Epithelial cell of esophagus (primary cell): Measurements from ENCODE around the gene CELSR3.

Source experiments
- DNase-seq: peaks from one replicate; pipeline ENCODE4 v3.0.0; 2010; ENCODE audit warnings: low read depth
- H3K4me3 ChIP-seq: 2 replicates; pipeline ENCODE4 v1.5.1; 2011; ENCODE audit warnings: mild to moderate bottlenecking, low read length, control low read depth
- TF ChIP-seq, protein P1 (sequence below): IDR thresholded peaks from 2 replicates; pipeline ENCODE4 v1.5.1; 2011; ENCODE audit warnings: low read depth, mild to moderate bottlenecking, low read length, control low read depth, inconsistent platforms; ENCODE audit not compliant: insufficient read depth; ENCODE audit errors: missing control alignments

The CELSR3 gene

GRCh38 chr3:48597408-48597800 is 65.3 kb downstream of the CELSR3 start:
- TF ChIP-seq, protein P1, sequence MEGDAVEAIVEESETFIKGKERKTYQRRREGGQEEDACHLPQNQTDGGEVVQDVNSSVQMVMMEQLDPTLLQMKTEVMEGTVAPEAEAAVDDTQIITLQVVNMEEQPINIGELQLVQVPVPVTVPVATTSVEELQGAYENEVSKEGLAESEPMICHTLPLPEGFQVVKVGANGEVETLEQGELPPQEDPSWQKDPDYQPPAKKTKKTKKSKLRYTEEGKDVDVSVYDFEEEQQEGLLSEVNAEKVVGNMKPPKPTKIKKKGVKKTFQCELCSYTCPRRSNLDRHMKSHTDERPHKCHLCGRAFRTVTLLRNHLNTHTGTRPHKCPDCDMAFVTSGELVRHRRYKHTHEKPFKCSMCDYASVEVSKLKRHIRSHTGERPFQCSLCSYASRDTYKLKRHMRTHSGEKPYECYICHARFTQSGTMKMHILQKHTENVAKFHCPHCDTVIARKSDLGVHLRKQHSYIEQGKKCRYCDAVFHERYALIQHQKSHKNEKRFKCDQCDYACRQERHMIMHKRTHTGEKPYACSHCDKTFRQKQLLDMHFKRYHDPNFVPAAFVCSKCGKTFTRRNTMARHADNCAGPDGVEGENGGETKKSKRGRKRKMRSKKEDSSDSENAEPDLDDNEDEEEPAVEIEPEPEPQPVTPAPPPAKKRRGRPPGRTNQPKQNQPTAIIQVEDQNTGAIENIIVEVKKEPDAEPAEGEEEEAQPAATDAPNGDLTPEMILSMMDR, result no peak
- no peak for DNase-seq
- H3K4me3 ChIP-seq, result no peak overlapping the region

DNA sequence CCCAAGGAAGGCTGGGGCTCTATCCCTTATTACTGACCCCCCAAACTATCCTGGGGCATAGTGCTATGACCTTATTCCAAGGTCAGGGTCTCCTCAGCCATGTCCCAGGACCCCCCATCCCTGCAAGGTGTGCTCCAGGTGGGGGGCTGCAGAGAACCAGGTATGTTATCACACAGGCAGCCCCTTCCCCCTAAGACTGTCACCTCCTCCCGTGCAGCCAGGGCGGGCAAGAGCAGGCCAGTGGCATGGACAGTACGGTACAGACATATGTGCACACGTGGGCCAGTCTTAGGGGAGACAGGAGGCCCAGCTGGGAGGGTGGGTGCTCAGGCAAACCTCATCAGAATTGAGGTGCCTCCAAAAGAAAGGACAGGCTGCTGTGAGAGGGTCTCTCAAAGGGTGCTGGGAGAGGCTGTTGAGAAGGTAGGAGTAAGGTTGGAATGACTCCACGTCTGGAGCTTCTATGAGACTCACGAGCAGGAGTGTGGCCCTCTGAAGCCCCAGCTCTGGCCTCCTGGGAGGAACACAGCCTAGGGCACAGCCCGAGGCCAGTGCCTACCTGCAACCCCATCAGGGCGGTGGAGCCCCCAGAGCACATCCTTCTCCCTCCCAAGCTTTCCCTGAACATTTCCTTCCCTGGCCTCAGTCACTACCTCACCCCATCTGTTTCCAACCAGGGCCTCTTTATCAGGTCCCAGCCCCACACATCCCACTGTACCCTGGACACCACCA is 65.8 kb downstream of the CELSR3 start:
- DNase-seq, result no peak
- TF ChIP-seq, protein P1, result no peak

GRCh38 chr3:48596157-48596556 is 66.5 kb downstream of the CELSR3 start:
- no peak for DNase-seq
- TF ChIP-seq, protein P1, result no peak

More for the DNA sequence above, 65.8 kb downstream of the CELSR3 start:
- no peak overlapping the region for H3K4me3 ChIP-seq

GRCh38 chr3:48595526-48596121 is 67.1 kb downstream of the CELSR3 start:
- peak overlapping the region; percentile 77 for H3K4me3 ChIP-seq
- peak; percentile 96 for DNase-seq
- TF ChIP-seq, protein P1, result no peak

More at GRCh38 chr3:48596157-48596556, 66.5 kb downstream of the CELSR3 start:
- H3K4me3 ChIP-seq, result no peak overlapping the region

DNA sequence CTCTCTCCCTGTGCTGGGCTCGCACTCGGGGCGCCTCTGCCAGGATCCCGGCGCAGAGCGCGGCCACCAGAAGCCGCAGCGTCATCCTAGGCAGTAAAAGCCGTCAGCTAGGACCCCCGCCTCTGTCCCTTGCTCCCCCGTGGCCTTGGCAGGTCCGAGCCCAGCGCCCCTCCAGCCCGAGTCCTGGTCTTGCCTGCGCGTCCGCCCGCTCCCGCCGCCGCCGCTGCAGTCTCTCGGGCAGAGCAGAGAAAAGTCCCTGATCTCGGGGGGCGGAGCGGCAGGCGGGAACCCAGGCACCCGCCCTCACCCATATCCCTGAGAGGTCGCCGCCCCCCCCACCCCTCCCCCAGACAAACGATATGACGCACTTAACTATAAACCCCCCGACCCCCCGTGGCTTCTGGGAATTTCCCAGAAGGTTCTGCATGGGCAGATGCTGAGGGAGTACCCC is 67.6 kb downstream of the CELSR3 start, which contains the start of gene COL7A1:
Gene COL7A1 (minus strand): TSS at position 255 of the 451 bp plus-strand sequence. CDS start 170 bp downstream, at position 85.
- DNase-seq, result peak; percentile 77
- TF ChIP-seq, protein P1, result no peak
- H3K4me3 ChIP-seq, result peak within 1 kb of the TSS; percentile 77

DNA sequence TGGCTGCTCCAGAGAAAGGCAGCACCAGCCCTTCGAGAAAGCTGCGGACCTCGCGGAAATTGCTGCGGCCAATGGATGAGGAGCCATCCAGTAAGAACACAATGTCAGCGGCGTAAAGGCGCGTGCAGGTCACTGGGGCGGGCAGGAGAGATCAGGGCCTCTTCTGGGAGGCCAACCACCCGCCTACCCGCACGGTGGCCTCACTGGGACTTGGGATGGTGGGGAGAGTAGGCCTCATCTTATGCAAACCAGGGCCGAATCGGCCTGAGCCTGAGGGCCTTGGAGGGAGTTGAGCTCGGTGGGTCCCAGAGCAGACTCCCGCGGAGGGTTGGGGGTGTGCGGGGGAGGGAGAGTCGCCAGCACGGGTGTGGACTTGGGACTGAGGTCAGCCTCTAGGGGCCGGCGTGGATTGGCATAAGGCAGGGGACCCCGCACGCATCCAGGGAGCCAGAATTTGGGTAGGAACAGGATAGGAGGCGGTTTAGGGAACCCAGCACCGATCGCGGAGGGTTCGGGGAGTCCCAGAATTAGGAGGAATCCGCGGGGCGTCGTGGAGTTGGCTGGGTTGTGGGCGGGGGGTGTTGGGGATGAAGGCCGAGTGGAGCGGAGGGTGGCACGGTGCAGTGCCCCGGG is 68.2 kb downstream of the CELSR3 start:
- TF ChIP-seq, protein P1, result no peak
- peak; percentile 37 for DNase-seq
- H3K4me3 ChIP-seq, result peak overlapping the region; percentile 77
